Upper lobe of left lung (tissue), 4 donors: ENCODE data around the gene VEZT.

Experiments used
- CTCF ChIP-seq, 6 experiments: fragments of 450-650 bp in 4 of 6; fragments of 200-600 bp in 2 of 6; sonication (generic) in 2 of 6; IDR thresholded peaks; one replicate each; pipeline ENCODE4 v1.5.1; 2016 to 2019; ENCODE audit warnings: antibody characterized with exemption in 6 of 6
- EP300 ChIP-seq, 4 donors: sonication (generic); formaldehyde crosslinking; IDR thresholded peaks; one replicate each; pipeline ENCODE4 v1.5.1; 2017; ENCODE audit warnings: antibody characterized with exemption in 4 of 4, control low read depth in 2 of 4
- POLR2A ChIP-seq, 4 donors: fragments of 450-650 bp; IDR thresholded peaks; one replicate each; pipeline ENCODE4 v1.5.1; 2016 to 2017; ENCODE audit warnings: antibody characterized with exemption in 4 of 4, mild to moderate bottlenecking in 2 of 4
- POLR2AphosphoS5 ChIP-seq, 2 donors: sonication (generic); formaldehyde crosslinking; IDR thresholded peaks; one replicate each; pipeline ENCODE4 v1.5.1; 2017; ENCODE audit warnings: antibody characterized with exemption in 2 of 2

GRCh38 chr12:95218150-95219133 lies 835 bp downstream of the VEZT start:
- peak in 1 of 6 experiments; percentile 9 for TF ChIP-seq CTCF (IDR thresholded peaks at IDR 0.05)
- TF ChIP-seq POLR2A (IDR thresholded peaks at IDR 0.05) = peak in 2 of 4 donors; percentile 8 to 9
- no peak for TF ChIP-seq POLR2AphosphoS5 (IDR thresholded peaks at IDR 0.05)
- no peak for TF ChIP-seq EP300 (IDR thresholded peaks at IDR 0.05)
